Peyer's patch (tissue), 4 donors: Measurements from ENCODE around the gene TDRD9.

ENCODE experiments used
- POLR2A ChIP-seq, 2 donors: fragments of 450-650 bp; IDR thresholded peaks; one replicate each; pipeline ENCODE4 v1.5.1; 2017; ENCODE audit warnings: antibody characterized with exemption in 2 of 2, mild to moderate bottlenecking in 2 of 2, moderate library complexity in 2 of 2
- TF ChIP-seq, protein P1 (sequence below), 6 experiments: fragments of 450-650 bp in 4 of 6; fragments of 200-600 bp in 2 of 6; sonication (generic) in 1 of 6; IDR thresholded peaks; one replicate each; pipeline ENCODE4 v1.5.1; 2017 to 2019; ENCODE audit warnings: antibody characterized with exemption in 6 of 6, mild to moderate bottlenecking in 3 of 6, moderate library complexity in 1 of 6

DNA sequence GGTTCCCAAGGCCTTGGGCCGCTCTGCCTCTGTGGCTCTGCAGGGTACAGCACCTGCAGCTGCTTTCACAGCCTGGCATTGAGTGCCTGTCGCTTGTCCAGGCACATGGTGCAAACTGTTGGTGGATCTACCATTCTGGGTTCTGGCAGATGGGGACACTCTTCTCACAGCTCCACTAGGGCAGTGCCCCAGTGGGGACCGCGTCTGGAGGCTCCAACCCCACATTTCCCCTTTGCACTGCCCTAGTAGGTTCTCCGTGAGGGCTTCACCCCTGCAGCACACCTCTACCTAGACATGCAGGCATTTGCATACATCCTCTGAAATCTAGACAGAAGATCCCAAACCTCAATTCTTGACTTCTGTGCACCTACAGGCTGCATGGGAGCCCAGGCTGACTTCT lies 138.0 kb downstream of the TDRD9 start:
- no peak for TF ChIP-seq POLR2A (IDR thresholded peaks at IDR 0.05)
- TF ChIP-seq, protein P1, sequence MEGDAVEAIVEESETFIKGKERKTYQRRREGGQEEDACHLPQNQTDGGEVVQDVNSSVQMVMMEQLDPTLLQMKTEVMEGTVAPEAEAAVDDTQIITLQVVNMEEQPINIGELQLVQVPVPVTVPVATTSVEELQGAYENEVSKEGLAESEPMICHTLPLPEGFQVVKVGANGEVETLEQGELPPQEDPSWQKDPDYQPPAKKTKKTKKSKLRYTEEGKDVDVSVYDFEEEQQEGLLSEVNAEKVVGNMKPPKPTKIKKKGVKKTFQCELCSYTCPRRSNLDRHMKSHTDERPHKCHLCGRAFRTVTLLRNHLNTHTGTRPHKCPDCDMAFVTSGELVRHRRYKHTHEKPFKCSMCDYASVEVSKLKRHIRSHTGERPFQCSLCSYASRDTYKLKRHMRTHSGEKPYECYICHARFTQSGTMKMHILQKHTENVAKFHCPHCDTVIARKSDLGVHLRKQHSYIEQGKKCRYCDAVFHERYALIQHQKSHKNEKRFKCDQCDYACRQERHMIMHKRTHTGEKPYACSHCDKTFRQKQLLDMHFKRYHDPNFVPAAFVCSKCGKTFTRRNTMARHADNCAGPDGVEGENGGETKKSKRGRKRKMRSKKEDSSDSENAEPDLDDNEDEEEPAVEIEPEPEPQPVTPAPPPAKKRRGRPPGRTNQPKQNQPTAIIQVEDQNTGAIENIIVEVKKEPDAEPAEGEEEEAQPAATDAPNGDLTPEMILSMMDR (IDR thresholded peaks at IDR 0.05) = no peak
